Vagina (tissue), 2 donors: ENCODE results near the gene TBX15. TPM values are rescaled to one million over a fixed set of nuclear protein-coding genes. Genes with fewer than 3 reads are reported as not detected.

Source experiments
- DNase-seq, 2 donors: peaks; one replicate each; pipeline ENCODE4 v3.0.0-alpha.2; 2017; ENCODE audit errors: extremely low spot score in 2 of 2
- H3K27ac ChIP-seq: fragments of 200-600 bp; sonication (generic); one replicate; pipeline ENCODE4 v1.5.1; 2019
- H3K27me3 ChIP-seq: fragments of 200-600 bp; sonication (generic); one replicate; pipeline ENCODE4 v1.5.1; 2019
- H3K36me3 ChIP-seq, 2 donors: fragments of 200-600 bp; sonication (generic); one replicate each; pipeline ENCODE4 v1.5.1; 2017 to 2019
- H3K4me1 ChIP-seq: fragments of 200-600 bp; sonication (generic); one replicate; pipeline ENCODE4 v1.5.1; 2019
- H3K4me3 ChIP-seq, 2 donors: fragments of 200-600 bp; sonication (generic); 1 replicate in 1 of 2; 2 replicates in 1 of 2; pipeline ENCODE4 v1.5.1; 2016 to 2019
- H3K9me3 ChIP-seq: fragments of 200-600 bp; sonication (generic); one replicate; pipeline ENCODE4 v1.5.1; 2019
- POLR2A ChIP-seq, 2 donors: fragments of 450-650 bp; IDR thresholded peaks; one replicate each; pipeline ENCODE4 v1.6.1; 2017; ENCODE audit warnings: antibody characterized with exemption in 2 of 2, mild to moderate bottlenecking in 2 of 2, moderate library complexity in 2 of 2
- POLR2AphosphoS5 ChIP-seq, 2 donors: sonication (generic); formaldehyde crosslinking; IDR thresholded peaks; one replicate each; pipeline ENCODE4 v1.9.0; 2017; ENCODE audit warnings: antibody characterized with exemption in 2 of 2, mild to moderate bottlenecking in 2 of 2, low read depth in 1 of 2; ENCODE audit not compliant: insufficient read depth in 1 of 2
- intact Hi-C: fragments of 100-400 bp; cut with DNase I; formaldehyde crosslinking; loops from one replicate; pipeline ENCODE4 v1.15.1; 2023
- total RNA-seq: library from RNA; depleted of rRNA; stranded (reverse); fragments of >200 nt; gene quantifications from one replicate; pipeline ENCODE4 v1.2.3, GENCODE V29; 2016
- TF ChIP-seq, protein P1 (sequence below), 3 experiments: fragments of 450-650 bp in 2 of 3; fragments of 200-600 bp in 1 of 3; sonication (generic) in 1 of 3; IDR thresholded peaks; one replicate each; pipeline ENCODE4 v1.5.1; 2017 to 2019; ENCODE audit warnings: antibody characterized with exemption in 3 of 3, mild to moderate bottlenecking in 2 of 3, moderate library complexity in 2 of 3

Gene TBX15
- total RNA-seq, 1 donor from 2014 or later: 0.98 TPM

DNA sequence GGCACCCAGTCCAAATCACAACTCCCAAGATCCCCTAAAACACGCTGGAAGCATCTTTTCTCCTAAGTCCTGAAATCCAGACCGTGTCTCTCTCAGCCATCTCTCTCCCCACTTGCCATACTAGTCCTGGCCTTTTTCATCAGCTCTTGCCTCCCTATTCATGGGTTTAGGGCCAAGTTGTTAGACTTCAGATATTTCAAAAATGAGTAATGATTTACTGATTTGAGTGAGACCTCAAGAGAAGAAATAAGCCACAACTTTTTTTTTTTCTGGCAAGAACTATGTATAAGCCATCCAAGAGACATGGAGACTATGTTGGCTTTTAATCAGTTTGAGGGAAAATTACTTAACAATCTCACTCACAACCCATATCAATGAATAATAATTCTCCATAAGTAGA, 62.5 kb downstream of the TBX15 start:
- intact Hi-C loops: no loop called here
- Histone ChIP-seq H3K4me1 (no peaks in the 10 kb centered on the region), H3K9me3 (no peaks in the 10 kb centered on the region), H3K36me3 (no peaks in the 10 kb centered on the region), H3K4me3 (no peak overlapping the region), H3K27me3 (no peaks in the 10 kb centered on the region), H3K27ac (no peak overlapping the region)
- TF ChIP-seq POLR2AphosphoS5 (IDR thresholded peaks at IDR 0.05; ENCODE audit: insufficient read depth in 1 of 2, low read depth in 1 of 2) (no peak), POLR2A (IDR thresholded peaks at IDR 0.05) (no peak)
- TF ChIP-seq, protein P1, sequence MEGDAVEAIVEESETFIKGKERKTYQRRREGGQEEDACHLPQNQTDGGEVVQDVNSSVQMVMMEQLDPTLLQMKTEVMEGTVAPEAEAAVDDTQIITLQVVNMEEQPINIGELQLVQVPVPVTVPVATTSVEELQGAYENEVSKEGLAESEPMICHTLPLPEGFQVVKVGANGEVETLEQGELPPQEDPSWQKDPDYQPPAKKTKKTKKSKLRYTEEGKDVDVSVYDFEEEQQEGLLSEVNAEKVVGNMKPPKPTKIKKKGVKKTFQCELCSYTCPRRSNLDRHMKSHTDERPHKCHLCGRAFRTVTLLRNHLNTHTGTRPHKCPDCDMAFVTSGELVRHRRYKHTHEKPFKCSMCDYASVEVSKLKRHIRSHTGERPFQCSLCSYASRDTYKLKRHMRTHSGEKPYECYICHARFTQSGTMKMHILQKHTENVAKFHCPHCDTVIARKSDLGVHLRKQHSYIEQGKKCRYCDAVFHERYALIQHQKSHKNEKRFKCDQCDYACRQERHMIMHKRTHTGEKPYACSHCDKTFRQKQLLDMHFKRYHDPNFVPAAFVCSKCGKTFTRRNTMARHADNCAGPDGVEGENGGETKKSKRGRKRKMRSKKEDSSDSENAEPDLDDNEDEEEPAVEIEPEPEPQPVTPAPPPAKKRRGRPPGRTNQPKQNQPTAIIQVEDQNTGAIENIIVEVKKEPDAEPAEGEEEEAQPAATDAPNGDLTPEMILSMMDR (IDR thresholded peaks at IDR 0.05): no peak
- no peak for DNase-seq

DNA sequence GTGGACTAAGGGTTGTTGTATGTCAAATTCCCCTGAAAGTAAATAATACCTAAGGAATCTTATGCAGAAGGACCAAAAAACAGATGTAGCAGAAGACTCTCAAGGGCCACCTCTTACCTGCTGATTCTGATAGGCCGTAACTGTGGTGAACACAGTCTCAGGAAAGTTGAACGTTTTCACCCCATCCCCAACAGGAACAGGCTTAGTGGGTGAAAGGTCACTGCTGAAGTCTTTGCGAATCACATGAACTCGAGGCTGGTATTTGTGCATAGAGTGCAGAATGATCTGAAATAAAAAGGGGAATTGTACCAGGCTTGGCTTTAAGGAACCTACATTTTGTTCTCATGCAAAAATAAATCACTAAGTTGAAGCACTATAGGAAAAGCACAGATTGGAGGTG, 64.8 kb downstream of the TBX15 start:
- no peaks in the 10 kb centered on the region for H3K36me3 ChIP-seq
- no peaks in the 10 kb centered on the region for H3K27me3 ChIP-seq
- TF ChIP-seq, protein P1 (IDR thresholded peaks at IDR 0.05): no peak
- TF ChIP-seq POLR2A (IDR thresholded peaks at IDR 0.05) (no peak), POLR2AphosphoS5 (IDR thresholded peaks at IDR 0.05; ENCODE audit: insufficient read depth in 1 of 2, low read depth in 1 of 2) (no peak)
- H3K27ac ChIP-seq: no peak overlapping the region
- H3K4me1 ChIP-seq: no peaks in the 10 kb centered on the region
- H3K9me3 ChIP-seq: no peaks in the 10 kb centered on the region
- DNase-seq: no peak
- intact Hi-C loops: no loop called here
- no peak overlapping the region for H3K4me3 ChIP-seq

DNA sequence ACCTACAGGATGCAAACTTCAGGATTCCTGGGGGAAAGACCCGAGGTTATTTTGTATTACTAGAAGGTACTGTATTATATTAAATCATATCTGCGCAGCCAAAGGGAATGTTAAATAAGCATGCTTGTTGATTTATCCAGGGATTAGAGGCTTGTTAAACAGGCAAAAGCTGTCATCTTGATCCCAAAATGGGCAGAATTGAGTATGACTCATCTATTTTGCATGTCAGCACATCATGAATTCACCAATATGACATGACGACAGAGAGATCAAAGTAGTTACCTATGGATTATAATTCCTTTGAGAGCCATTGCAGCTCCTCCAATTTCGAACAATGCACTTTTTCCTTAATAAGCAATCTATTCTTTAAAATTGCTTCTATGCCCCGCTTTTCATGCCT, 66.1 kb downstream of the TBX15 start:
- intact Hi-C loops: no loop called here
- Histone ChIP-seq H3K27ac (no peak overlapping the region), H3K9me3 (no peaks in the 10 kb centered on the region), H3K36me3 (no peaks in the 10 kb centered on the region), H3K4me1 (no peaks in the 10 kb centered on the region), H3K27me3 (no peaks in the 10 kb centered on the region), H3K4me3 (no peak overlapping the region)
- no peak for DNase-seq
- TF ChIP-seq, protein P1 (IDR thresholded peaks at IDR 0.05): no peak
- TF ChIP-seq POLR2A (IDR thresholded peaks at IDR 0.05) (no peak), POLR2AphosphoS5 (IDR thresholded peaks at IDR 0.05; ENCODE audit: insufficient read depth in 1 of 2, low read depth in 1 of 2) (no peak)

DNA sequence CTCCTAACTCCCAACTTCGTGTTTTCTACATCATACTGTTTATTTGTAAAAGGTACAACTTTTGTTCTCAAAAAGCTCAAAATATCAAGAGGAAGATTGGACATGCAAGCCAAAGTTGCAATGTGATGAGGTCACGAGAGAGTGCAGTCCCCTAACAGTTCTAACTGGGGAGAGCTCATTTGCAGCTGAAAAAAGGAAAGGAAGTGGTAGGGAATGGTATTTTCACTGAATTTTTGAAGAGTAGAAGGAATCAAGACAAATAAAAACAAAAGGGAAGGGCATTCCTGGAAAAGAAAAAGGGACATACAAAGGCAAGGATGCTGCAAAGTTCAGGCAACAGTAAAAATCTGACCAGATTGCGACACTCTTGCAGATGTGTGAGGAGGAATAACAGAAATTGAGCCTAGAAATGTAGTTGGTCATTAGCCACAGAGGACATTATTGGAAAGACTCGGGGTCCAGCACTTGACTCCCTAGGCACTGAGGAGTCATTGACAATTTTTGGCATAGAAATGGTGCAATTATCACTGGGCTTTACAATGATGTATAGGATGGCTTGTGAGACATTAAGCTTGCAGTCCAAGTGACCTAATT, 67.9 kb downstream of the TBX15 start:
- no peaks in the 10 kb centered on the region for H3K27me3 ChIP-seq
- intact Hi-C loops: no loop called here
- H3K36me3 ChIP-seq: no peaks in the 10 kb centered on the region
- H3K27ac ChIP-seq: no peak overlapping the region
- DNase-seq: no peak
- H3K4me1 ChIP-seq: no peaks in the 10 kb centered on the region
- no peaks in the 10 kb centered on the region for H3K9me3 ChIP-seq
- TF ChIP-seq, protein P1 (IDR thresholded peaks at IDR 0.05): no peak
- TF ChIP-seq POLR2A (IDR thresholded peaks at IDR 0.05) (no peak), POLR2AphosphoS5 (IDR thresholded peaks at IDR 0.05; ENCODE audit: insufficient read depth in 1 of 2, low read depth in 1 of 2) (no peak)
- H3K4me3 ChIP-seq: no peak overlapping the region

DNA sequence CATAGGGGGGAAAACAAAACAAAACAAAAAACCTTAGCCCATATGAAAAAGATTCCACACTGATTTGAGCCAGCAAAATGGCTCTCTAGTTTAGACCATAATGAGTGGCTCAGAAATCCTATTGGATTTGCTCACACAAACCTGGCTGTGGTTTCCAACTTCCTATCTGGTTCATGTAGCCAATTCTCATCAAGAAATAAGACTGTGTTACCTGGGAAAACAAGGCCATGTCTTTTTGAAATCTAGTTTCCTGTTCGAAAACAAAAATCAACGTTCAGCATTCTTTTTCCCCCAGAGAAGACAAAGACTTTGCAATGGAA, 69.2 kb downstream of the TBX15 start:
- H3K4me1 ChIP-seq: no peaks in the 10 kb centered on the region
- no peak overlapping the region for H3K27ac ChIP-seq
- TF ChIP-seq POLR2A (IDR thresholded peaks at IDR 0.05): no peak
- DNase-seq: no peak
- H3K27me3 ChIP-seq: no peaks in the 10 kb centered on the region
- H3K36me3 ChIP-seq: no peaks in the 10 kb centered on the region
- intact Hi-C loops: no loop called here
- no peaks in the 10 kb centered on the region for H3K9me3 ChIP-seq
- no peak overlapping the region for H3K4me3 ChIP-seq
